GM12878 (cell line): ENCODE measurements around the gene TJP1. TPM values are rescaled to one million over a fixed set of nuclear protein-coding genes. Genes with fewer than 3 reads are reported as not detected.

Source experiments
- ATAC-seq: fragments of 200-7000 bp; cut with Tn5 transposase; 3 replicates; pipeline ENCODE4 v1.9.1; 2020; ENCODE audit warnings: mild to moderate bottlenecking, moderate library complexity
- BruUV-seq: library from RNA; stranded (reverse); fragments of 400-500 nt; replicated peaks from 2 replicates; lab custom pipeline; 2021; lab: Mats Ljungman, UMichigan
- CTCF ChIA-PET: fragments of 300-600 bp; sonication (Branson Sonifier 250); formaldehyde crosslinking; extraction: SDS; loops from one replicate; lab custom pipeline; 2021; ENCODE audit warnings: inconsistent platforms; lab: Yijun Ruan, JAX
- POLR2A ChIA-PET: fragments of 350-600 bp; formaldehyde crosslinking; extraction: SDS; loops from one replicate; lab custom pipeline; 2021; ENCODE audit warnings: inconsistent platforms; lab: Charles Lee
- RAD21 ChIA-PET: fragments of 300-600 bp; sonication (Branson Sonifier 250); formaldehyde crosslinking; loops from one replicate; lab custom pipeline; 2023; ENCODE audit warnings: antibody characterized with exemption; ENCODE audit not compliant: unreplicated experiment; lab: Charles Lee
- SMC1A ChIA-PET: fragments of 300-600 bp; sonication (Branson Sonifier 250); formaldehyde crosslinking; loops from one replicate; lab custom pipeline; 2023; ENCODE audit not compliant: unreplicated experiment, uncharacterized antibody; lab: Charles Lee
- DNase-seq: peaks from one replicate; pipeline ENCODE4 v3.0.0-alpha.2; 2011; ENCODE audit warnings: low read depth, low spot score
- FAIRE-seq: peaks from 3 replicates; lab custom pipeline; 2011; peaks lifted over from hg19 to GRCh38; lab: Jason Lieb, UNC
- H2AFZ ChIP-seq: 2 replicates; pipeline ENCODE4 v1.6.0; 2011; ENCODE audit warnings: low read depth, low read length, control low read depth; ENCODE audit not compliant: control insufficient read depth
- H3K27ac ChIP-seq: 2 replicates; pipeline ENCODE4 v1.5.1; 2011; ENCODE audit warnings: control low read depth; ENCODE audit not compliant: control insufficient read depth, insufficient read depth
- H3K27me3 ChIP-seq, 2 experiments: replicated peaks in 1 of 2; 2 replicates each; pipeline versions ENCODE4 v1.6.0 to v1.6.1; 2011; ENCODE audit warnings: low read length in 1 of 2; ENCODE audit not compliant: control insufficient read depth in 2 of 2, insufficient read depth in 2 of 2
- H3K36me3 ChIP-seq, 2 experiments: 2 replicates each; pipeline ENCODE4 v1.5.1; 2011; ENCODE audit warnings: low read length in 1 of 2; ENCODE audit not compliant: control insufficient read depth in 2 of 2, insufficient read depth in 2 of 2
- H3K4me1 ChIP-seq: 2 replicates; pipeline ENCODE4 v1.6.1; 2011; ENCODE audit warnings: mild to moderate bottlenecking, low read length, moderate library complexity, mixed read lengths; ENCODE audit not compliant: control insufficient read depth, insufficient read depth
- H3K4me2 ChIP-seq: 2 replicates; pipeline ENCODE4 v1.6.0; 2011; ENCODE audit warnings: control low read depth; ENCODE audit not compliant: control insufficient read depth, insufficient read depth
- H3K4me3 ChIP-seq: fragments of 200-600 bp; sonication (generic); 2 replicates; pipeline ENCODE4 v1.5.1; 2016
- H3K79me2 ChIP-seq: 2 replicates; pipeline ENCODE4 v1.6.0; 2011; ENCODE audit warnings: low read length; ENCODE audit not compliant: control insufficient read depth, insufficient read depth
- H3K9ac ChIP-seq: 2 replicates; pipeline ENCODE4 v1.8.0; 2011; ENCODE audit warnings: low read length, control low read depth, mixed read lengths; ENCODE audit not compliant: control insufficient read depth, insufficient read depth
- H3K9me3 ChIP-seq: replicated peaks from 3 replicates; pipeline ENCODE4 v1.5.1; 2011; ENCODE audit warnings: mild to moderate bottlenecking, low read length; ENCODE audit not compliant: control insufficient read depth, insufficient read depth
- H4K20me1 ChIP-seq: 2 replicates; pipeline ENCODE4 v1.6.0; 2011; ENCODE audit not compliant: control insufficient read depth, insufficient read depth
- HDAC6 ChIP-seq: fragments of 200-600 bp; sonication (generic); IDR thresholded peaks from one replicate; pipeline ENCODE4 v1.8.0; 2017; ENCODE audit warnings: antibody characterized with exemption; ENCODE audit not compliant: unreplicated experiment
- HDGF ChIP-seq: fragments of 450-650 bp; IDR thresholded peaks from 2 replicates; pipeline ENCODE4 v1.6.1; 2016; ENCODE audit warnings: antibody characterized with exemption
- NFYA ChIP-seq: IDR thresholded peaks from 2 replicates; pipeline ENCODE4 v1.6.1; 2011; ENCODE audit warnings: low read depth, mild to moderate bottlenecking, low read length, improper control_type of control experiment, borderline replicate concordance
- POLR2AphosphoS2 ChIP-seq: IDR thresholded peaks from 2 replicates; pipeline ENCODE4 v1.6.1; 2011; ENCODE audit warnings: low read depth, mild to moderate bottlenecking, low read length, improper control_type of control experiment, moderate library complexity
- RELA ChIP-seq: fragments of 450-650 bp; IDR thresholded peaks from 2 replicates; pipeline ENCODE4 v1.8.0; 2014; ENCODE audit warnings: borderline replicate concordance; ENCODE audit not compliant: partially characterized antibody
- WGBS: methylation state at CpG from one replicate; pipeline ENCODE4 v1.1.6; 2016; ENCODE audit warnings: low lambda C conversion rate; ENCODE audit not compliant: insufficient replicate concordance, insufficient coverage; ENCODE audit errors: missing lambda C conversion rate; 5-methylcytosine and 5-hydroxymethylcytosine counted together
- in situ Hi-C: fragments of 300-500 bp; cut with MboI; formaldehyde crosslinking; loops from 9 replicates; pipeline ENCODE4 v1.14.3; 2018; ENCODE audit warnings: mixed read lengths
- intact Hi-C: fragments of 100-400 bp; cut with micrococcal nuclease; formaldehyde crosslinking; loops from one replicate; pipeline ENCODE4 v1.14.2; 2022; ENCODE audit not compliant: unreplicated experiment
- polyA plus RNA-seq, 11 experiments: library from polyadenylated mRNA; depleted of rRNA in 4 of 11; unstranded in 6 of 11; stranded (reverse) in 5 of 11; fragments of >200 nt; fragmentation: Nextera tagmentation in 4 of 11; fragmentation: Illumina TruSeq in 1 of 11; extraction: Ambion mirVana in 4 of 11; extraction: Trizol in 1 of 11; gene quantifications; 1 replicate in 1 of 11; 2 replicates in 10 of 11; pipeline versions ENCODE4 v1.2.1 to v1.2.3, GENCODE V29; 2011 to 2016; ENCODE audit warnings: inconsistent platforms in 2 of 11, missing spikeins in 2 of 11, low read depth in 1 of 11
- total RNA-seq, 4 experiments: library from RNA; depleted of rRNA in 3 of 4; stranded (reverse); fragments of >200 nt in 3 of 4; fragmentation: Illumina TruSeq in 1 of 4; extraction: Trizol in 1 of 4; gene quantifications; 2 replicates each; pipeline versions ENCODE4 v1.2.1 to v1.2.3, GENCODE V29; 2013 to 2021
- TF ChIP-seq, protein P1 (sequence below): IDR thresholded peaks from 2 replicates; pipeline ENCODE4 v1.6.1; 2012; ENCODE audit warnings: low read depth, low read length, improper control_type of control experiment
- TF ChIP-seq, protein P2 (sequence below): fragments of 450-650 bp; IDR thresholded peaks from 2 replicates; pipeline ENCODE4 v1.6.1; 2017; ENCODE audit warnings: borderline replicate concordance

TJP1 gene
- total and polyA plus RNA-seq, 10 of the 15 experiments (the other 5 are each of a cell fraction or from before 2014, with no cell fraction given) = 0.01 to 0.49 (median 0.08) TPM; not detected in 7

DNA sequence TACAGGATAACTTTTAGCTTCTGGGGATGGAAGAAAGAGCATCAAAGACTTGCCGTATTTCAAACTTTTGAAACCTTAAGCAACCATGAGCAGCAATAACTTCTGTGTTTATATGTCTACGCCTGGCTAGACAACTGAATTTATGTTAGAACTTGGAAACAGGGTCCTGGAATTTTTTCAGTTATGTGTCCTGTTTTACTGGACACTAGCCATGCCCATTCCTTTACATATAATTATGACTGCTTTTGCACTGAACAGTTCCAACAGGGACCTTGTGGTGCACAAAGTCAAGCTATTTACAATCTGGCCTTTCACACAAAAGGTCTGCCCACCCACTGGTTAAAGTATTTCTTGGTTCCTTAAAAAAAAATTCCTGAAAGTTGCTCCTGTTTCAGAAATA lies 37.1 kb downstream of the TJP1 start:
- H3K4me1 ChIP-seq = no peaks in the 10 kb centered on the region
- no peak overlapping the region for H3K4me2 ChIP-seq
- POLR2A ChIA-PET = no interaction called here
- in situ Hi-C loops = no loop called here
- 10% methylated on average over 2 of the region's 2 CpGs for WGBS
- RAD21 ChIA-PET = no interaction called here
- no peaks in the 10 kb centered on the region for H3K36me3 ChIP-seq
- SMC1A ChIA-PET = interaction anchor here (0.5 kb wide), 1 partner anchor 13 kb away, joined by 3 read pairs; no protein-coding TSS in a partner anchor
- CTCF ChIA-PET = no interaction called here
- no peak for ATAC-seq
- no peaks in the 10 kb centered on the region for H3K79me2 ChIP-seq
- no peak overlapping the region for H2AFZ ChIP-seq
- DNase-seq = no peak
- no peak for FAIRE-seq
- no peaks in the 10 kb centered on the region for H3K27me3 ChIP-seq
- no peak overlapping the region for H3K4me3 ChIP-seq
- BruUV-seq = no TSS peak
- no peaks in the 10 kb centered on the region for H3K9me3 ChIP-seq
- no peak overlapping the region for H3K27ac ChIP-seq
- TF ChIP-seq HDGF (no peak), RELA (no peak), HDAC6 (no peak), NFYA (no peak), POLR2AphosphoS2 (no peak)
- TF ChIP-seq, protein P1, sequence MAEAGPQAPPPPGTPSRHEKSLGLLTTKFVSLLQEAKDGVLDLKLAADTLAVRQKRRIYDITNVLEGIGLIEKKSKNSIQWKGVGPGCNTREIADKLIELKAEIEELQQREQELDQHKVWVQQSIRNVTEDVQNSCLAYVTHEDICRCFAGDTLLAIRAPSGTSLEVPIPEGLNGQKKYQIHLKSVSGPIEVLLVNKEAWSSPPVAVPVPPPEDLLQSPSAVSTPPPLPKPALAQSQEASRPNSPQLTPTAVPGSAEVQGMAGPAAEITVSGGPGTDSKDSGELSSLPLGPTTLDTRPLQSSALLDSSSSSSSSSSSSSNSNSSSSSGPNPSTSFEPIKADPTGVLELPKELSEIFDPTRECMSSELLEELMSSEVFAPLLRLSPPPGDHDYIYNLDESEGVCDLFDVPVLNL = no peak
- TF ChIP-seq, protein P2, sequence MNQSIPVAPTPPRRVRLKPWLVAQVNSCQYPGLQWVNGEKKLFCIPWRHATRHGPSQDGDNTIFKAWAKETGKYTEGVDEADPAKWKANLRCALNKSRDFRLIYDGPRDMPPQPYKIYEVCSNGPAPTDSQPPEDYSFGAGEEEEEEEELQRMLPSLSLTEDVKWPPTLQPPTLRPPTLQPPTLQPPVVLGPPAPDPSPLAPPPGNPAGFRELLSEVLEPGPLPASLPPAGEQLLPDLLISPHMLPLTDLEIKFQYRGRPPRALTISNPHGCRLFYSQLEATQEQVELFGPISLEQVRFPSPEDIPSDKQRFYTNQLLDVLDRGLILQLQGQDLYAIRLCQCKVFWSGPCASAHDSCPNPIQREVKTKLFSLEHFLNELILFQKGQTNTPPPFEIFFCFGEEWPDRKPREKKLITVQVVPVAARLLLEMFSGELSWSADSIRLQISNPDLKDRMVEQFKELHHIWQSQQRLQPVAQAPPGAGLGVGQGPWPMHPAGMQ = no peak
- intact Hi-C loops = no loop called here
- H3K9ac ChIP-seq = no peak overlapping the region
- H4K20me1 ChIP-seq = no peaks in the 10 kb centered on the region
